Osteoblast (primary cell): ENCODE data around the gene PPA2. TPM values are rescaled to one million over a fixed set of nuclear protein-coding genes. Genes with fewer than 3 reads are reported as not detected.

Source experiments
- DNase-seq: peaks from one replicate; pipeline ENCODE4 v3.0.0; 2011; ENCODE audit warnings: low spot score, mixed read lengths; ENCODE audit not compliant: insufficient read length; ENCODE audit errors: missing footprints
- H2AFZ ChIP-seq: 2 replicates; pipeline ENCODE4 v1.6.0; 2011; ENCODE audit warnings: mild to moderate bottlenecking, low read length
- H3K27ac ChIP-seq: 2 replicates; pipeline ENCODE4 v1.5.1; 2011; ENCODE audit warnings: mild to moderate bottlenecking, low read depth, low read length, moderate library complexity
- H3K27me3 ChIP-seq: 2 replicates; pipeline ENCODE4 v1.6.0; 2012; ENCODE audit warnings: mild to moderate bottlenecking, control low read depth, inconsistent platforms, low read length, moderate library complexity; ENCODE audit not compliant: insufficient read depth
- H3K36me3 ChIP-seq: 2 replicates; pipeline ENCODE4 v1.5.1; 2011; ENCODE audit warnings: mild to moderate bottlenecking, low read length, control low read depth, moderate library complexity; ENCODE audit not compliant: insufficient read depth
- H3K4me1 ChIP-seq: 2 replicates; pipeline ENCODE4 v1.5.1; 2011; ENCODE audit warnings: mild to moderate bottlenecking, low read length, control low read depth, moderate library complexity; ENCODE audit not compliant: insufficient read depth
- H3K4me2 ChIP-seq: 2 replicates; pipeline ENCODE4 v1.6.0; 2011; ENCODE audit warnings: mild to moderate bottlenecking, low read length; ENCODE audit not compliant: insufficient read depth
- H3K4me3 ChIP-seq: fragments of 200-600 bp; sonication (generic); 3 replicates; pipeline ENCODE4 v1.5.1; 2012; ENCODE audit warnings: mild to moderate bottlenecking, low read length, inconsistent platforms; ENCODE audit not compliant: insufficient read depth
- H3K79me2 ChIP-seq: 2 replicates; pipeline ENCODE4 v1.6.0; 2012; ENCODE audit warnings: mild to moderate bottlenecking, low read length, control low read depth, inconsistent platforms; ENCODE audit not compliant: insufficient read depth
- H3K9me3 ChIP-seq: 2 replicates; pipeline ENCODE4 v1.5.1; 2011; ENCODE audit warnings: low read depth, low read length, control low read depth
- H4K20me1 ChIP-seq: 2 replicates; pipeline ENCODE4 v1.6.0; 2012; ENCODE audit warnings: mild to moderate bottlenecking, low read length, control low read depth; ENCODE audit not compliant: insufficient read depth
- CTCF ChIP-seq: IDR thresholded peaks from 2 replicates; pipeline ENCODE4 v1.5.1; 2011; ENCODE audit warnings: mild to moderate bottlenecking, low read depth, low read length, moderate library complexity; ENCODE audit errors: extremely low read depth
- total RNA-seq: library from RNA; depleted of rRNA; stranded (reverse); fragments of >200 nt; gene quantifications from 2 replicates; pipeline ENCODE4 v1.2.3, GENCODE V29; 2012

The PPA2 gene
- total RNA-seq, 1 donor, result 67.0 TPM

- no peak for TF ChIP-seq CTCF
- no peak overlapping the region for H3K4me3 ChIP-seq
- no peak overlapping the region for H3K4me2 ChIP-seq
- no peak overlapping the region for H3K27ac ChIP-seq
- DNase-seq, result no peak
- no peaks in the 10 kb centered on the region for H3K27me3 ChIP-seq
- H3K9me3 ChIP-seq, result no peaks in the 10 kb centered on the region
- no peaks in the 10 kb centered on the region for H3K79me2 ChIP-seq
- no peaks in the 10 kb centered on the region for H4K20me1 ChIP-seq
- H2AFZ ChIP-seq, result no peak overlapping the region
- no peaks in the 10 kb centered on the region for H3K4me1 ChIP-seq
- no peaks in the 10 kb centered on the region for H3K36me3 ChIP-seq
Observed at GRCh38 chr4:105426187-105426897, 47.5 kb downstream of the PPA2 start.

GRCh38 chr4:105422207-105422920, 51.5 kb downstream of the PPA2 start:
- Histone ChIP-seq H4K20me1 (no peaks in the 10 kb centered on the region), H3K79me2 (no peaks in the 10 kb centered on the region), H3K4me1 (no peaks in the 10 kb centered on the region), H3K4me2 (no peak overlapping the region), H3K9me3 (no peaks in the 10 kb centered on the region), H3K36me3 (no peaks in the 10 kb centered on the region), H2AFZ (no peak overlapping the region), H3K4me3 (no peak overlapping the region), H3K27ac (no peak overlapping the region), H3K27me3 (no peaks in the 10 kb centered on the region)
- TF ChIP-seq CTCF, result no peak
- no peak for DNase-seq

GRCh38 chr4:105417624-105418023, 56.2 kb downstream of the PPA2 start:
- Histone ChIP-seq H3K27ac (no peak overlapping the region), H2AFZ (no peak overlapping the region), H4K20me1 (no peaks in the 10 kb centered on the region), H3K27me3 (no peaks in the 10 kb centered on the region), H3K9me3 (no peaks in the 10 kb centered on the region), H3K79me2 (no peaks in the 10 kb centered on the region), H3K4me3 (no peak overlapping the region), H3K4me1 (no peaks in the 10 kb centered on the region), H3K4me2 (no peak overlapping the region), H3K36me3 (peaks cover 8% of the 10 kb centered on the region)
- no peak for DNase-seq
- no peak for TF ChIP-seq CTCF

- Histone ChIP-seq H3K36me3 (peaks cover 8% of the 10 kb centered on the region), H3K79me2 (no peaks in the 10 kb centered on the region), H4K20me1 (no peaks in the 10 kb centered on the region), H3K4me2 (no peak overlapping the region), H3K4me1 (no peaks in the 10 kb centered on the region), H3K27ac (no peak overlapping the region), H3K4me3 (no peak overlapping the region), H3K27me3 (no peaks in the 10 kb centered on the region), H3K9me3 (no peaks in the 10 kb centered on the region), H2AFZ (no peak overlapping the region)
- TF ChIP-seq CTCF, result no peak
- no peak for DNase-seq
Observed at GRCh38 chr4:105415281-105415744, 58.5 kb downstream of the PPA2 start.
